Hematopoietic multipotent progenitor cell treated with erythropoietin and hydrocortisone succinate and interleukin-3 and kit ligand, for 6 days (in vitro differentiated cells): Measurements from ENCODE around the gene ATG10.

Source experiments
- DNase-seq: peaks from one replicate; pipeline ENCODE4 v3.0.0-alpha.2; 2015

The ATG10 gene

DNA sequence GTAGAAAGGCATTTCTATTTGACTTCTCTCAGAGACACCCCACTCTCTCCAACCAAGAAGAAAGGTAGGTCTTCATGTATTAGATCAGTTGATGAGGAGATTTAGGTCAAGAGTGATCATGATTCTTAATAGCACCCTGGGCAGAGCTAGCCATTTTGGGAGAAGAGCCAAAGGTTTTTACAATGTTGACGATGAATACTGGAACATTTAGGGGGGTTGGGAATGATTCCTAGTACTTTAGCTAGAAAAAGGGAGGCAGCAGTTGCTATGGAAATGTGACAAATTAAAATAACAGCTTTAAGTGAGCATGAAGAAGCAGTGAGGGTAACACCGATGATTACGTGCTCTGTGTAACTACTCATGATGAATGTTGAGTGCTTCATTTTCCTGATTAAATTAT, 315.8 kb downstream of the ATG10 start:
- DNase-seq = no peak

DNA sequence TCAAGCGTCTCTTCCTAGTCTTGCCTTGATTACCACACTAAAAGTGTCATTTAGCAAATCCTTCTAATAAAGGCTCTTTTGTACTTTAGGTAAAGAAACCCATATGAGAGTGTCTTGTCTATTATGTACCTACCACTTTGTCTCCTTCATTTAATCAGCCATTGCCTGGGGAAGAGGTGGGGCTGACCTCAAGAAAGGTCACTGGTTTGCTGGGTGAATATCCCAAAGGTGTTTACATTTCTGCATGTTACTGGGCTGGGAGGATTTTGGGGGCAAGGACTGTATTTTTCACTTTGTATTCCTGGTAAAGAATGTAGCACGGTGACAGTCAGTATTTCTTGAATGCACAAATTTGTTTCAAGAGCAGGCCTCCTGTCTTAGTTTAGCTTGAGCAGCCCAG, 318.2 kb downstream of the ATG10 start:
- no peak for DNase-seq

DNA sequence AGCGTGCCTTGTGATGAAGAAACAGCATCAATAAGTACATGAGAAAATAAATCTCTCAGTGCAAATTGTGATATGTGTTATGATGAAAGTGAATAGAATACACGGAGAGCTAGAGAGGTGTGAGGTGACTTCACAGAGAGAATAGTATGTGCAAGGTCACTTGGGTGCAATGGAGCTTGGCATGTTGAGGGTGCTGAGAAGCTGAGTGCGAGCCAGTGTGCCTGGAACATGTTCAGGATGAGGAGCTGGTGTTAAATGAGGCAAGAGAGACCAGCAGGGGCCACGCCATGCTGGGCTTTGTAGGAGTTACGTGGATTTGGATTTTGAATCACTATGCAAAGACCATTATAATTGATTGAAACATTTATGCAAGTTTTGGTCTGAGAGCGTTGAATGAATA, 319.1 kb downstream of the ATG10 start:
- no peak for DNase-seq

DNA sequence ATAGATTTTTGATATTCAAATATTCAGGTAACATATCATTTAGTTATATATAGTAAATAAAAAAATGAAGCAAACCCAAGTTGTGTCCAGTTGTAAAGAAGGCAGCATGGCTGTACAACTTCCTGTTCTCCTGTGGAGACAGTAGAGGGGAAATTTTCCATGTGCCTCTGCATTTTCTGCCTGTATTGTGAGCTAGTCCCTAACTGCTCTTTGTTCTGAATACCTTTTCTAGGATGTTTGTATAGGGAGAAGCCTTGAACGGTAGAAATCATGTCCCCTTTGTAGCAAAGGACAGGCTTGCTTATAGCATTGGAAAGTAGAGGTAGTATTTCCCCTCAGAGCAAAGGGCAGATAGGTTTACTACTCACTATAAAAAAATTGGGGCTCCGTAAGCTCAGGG, 319.6 kb downstream of the ATG10 start:
- DNase-seq = no peak

DNA sequence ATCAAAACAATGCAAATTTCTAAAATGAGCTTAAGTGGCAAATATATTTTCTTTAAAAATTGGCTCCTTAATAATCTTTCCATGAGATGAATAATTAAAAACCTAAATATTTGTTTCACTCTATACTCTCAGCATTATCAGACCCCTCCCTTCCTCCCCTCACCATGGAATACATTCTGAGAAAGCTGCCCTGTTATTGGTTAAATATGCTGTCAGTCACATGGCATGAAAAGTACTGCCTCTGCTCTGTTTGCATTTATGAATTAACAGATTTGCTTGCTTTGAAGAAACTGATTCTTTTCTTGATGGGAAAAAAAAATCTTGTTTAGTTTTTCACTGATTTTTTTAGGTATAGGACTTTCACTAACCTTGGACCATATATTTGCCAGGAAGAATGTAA, 323.3 kb downstream of the ATG10 start:
- DNase-seq = no peak

DNA sequence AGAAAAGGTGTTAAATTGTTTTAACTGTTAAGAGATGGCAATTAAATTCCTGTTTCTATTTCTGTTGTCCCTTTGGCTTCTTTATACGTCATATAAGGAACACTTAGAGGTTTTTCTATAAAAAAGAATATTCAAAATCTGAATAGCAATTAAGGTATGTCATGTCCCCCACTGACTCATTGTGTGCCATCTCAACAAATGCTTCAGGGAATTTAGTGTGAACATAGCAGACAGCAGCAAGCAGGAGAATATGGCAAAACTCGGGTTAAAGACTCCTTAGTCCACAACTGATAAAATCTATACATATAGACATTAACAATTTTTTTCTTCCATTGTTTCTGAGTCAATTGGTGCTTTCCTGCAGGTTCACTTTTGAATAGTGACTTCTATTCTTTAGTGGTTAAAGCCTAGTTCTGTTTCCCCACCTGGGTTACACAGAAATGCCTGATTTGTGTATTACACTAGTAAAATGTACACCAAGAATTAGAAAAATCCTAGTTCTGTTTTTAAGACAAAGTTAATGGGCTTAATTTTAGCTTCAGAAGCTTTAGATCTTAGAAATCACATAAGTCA, 324.2 kb downstream of the ATG10 start:
- no peak for DNase-seq

DNA sequence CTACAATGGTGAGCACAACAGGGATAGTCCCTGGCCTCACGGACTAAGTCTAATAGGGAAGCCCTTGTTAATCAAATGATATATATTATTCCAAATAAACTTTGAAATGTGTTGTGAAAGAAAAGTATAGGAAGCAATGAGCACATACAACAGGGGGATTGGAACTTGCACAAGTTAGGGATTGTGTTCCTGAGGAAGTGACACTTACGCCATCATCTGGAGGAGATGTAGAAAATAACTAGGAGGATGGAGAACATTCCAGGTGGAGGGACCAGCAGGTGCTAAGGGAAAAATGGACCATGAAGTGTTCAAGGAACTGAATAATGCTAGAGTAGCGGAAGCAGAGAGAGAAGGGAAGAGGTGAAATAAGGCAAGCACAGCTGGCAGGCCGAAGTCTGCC, 325.1 kb downstream of the ATG10 start:
- no peak for DNase-seq

DNA sequence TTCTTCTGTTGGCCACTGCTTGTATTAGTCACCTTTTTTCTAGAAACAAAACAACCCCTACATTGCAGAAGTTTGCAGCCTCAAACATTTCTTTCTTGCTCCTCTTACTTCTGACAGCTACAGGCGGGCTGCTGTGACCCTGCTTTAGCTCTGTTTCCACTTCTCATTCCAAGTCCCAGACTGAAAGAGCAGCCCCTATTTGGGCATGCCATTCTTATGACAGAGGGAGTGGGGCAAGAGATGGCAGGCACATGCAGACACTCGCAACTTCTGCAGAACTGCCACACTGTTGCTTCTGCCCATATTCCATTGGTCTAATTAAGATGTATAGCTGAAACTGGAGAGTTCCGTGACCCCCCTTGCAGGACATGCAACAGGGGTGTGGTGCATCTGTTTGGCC, 325.9 kb downstream of the ATG10 start:
- no peak for DNase-seq

DNA sequence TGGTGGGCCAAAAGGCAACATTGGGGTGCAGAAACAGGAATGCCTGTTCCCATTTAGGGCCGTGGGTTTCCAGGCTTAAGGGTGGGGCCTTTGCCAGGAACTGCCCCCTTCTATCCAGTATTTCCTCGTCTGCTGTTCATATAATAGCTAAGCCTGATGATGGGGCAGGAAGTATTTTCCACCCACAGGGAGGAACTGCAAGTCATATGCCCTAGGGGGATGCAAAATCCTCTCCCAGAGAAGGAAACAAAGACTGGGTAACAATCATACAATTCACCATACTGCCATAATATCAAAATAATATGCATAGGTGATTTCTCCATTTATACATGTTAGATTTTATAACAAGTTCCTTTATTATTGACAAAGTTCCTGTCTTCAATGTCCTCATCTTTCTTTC, 326.8 kb downstream of the ATG10 start:
- no peak for DNase-seq

DNA sequence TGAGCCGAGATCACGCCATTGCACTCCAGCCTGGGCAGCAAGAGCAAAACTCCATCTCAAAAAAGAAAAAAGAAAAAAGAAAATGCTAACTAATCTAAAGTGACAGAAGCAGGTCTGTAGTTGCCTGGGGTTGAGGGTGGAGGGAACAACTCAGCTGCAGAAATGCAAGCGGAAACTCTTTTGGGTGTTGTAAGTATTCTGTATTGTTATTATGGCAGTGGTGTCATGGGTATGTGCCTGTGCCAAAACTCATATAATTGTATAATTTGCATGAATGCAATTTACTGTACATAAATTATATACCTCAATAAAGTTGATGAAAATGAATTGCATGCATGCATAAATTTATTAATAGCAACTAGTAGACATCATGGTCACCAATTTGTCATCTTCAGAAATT, 329.4 kb downstream of the ATG10 start:
- DNase-seq = no peak
